ENCODE measurements around the gene USP47. TPM values are rescaled to one million over a fixed set of nuclear protein-coding genes. Genes with fewer than 3 reads are reported as not detected.

The USP47 gene
- total and polyA plus RNA-seq, 9 of the 15 experiments (the other 6 are each of a cell fraction or from before 2014, with no cell fraction given): 13.1 to 63.6 (median 34.7) TPM

- no peak for TF ChIP-seq SNAPC5 (CRISPR knock-in tag; IDR thresholded peaks at IDR 0.05)
- no peak for TF ChIP-seq NEUROD1 (IDR thresholded peaks at IDR 0.05; ENCODE audit: borderline replicate concordance, low read depth, low read length, partially characterized antibody)
- no peak for TF ChIP-seq SOX6 (IDR thresholded peaks at IDR 0.05)
- TF ChIP-seq ZNF780A (CRISPR knock-in tag; IDR thresholded peaks at IDR 0.05): no peak
- TF ChIP-seq, protein P1, sequence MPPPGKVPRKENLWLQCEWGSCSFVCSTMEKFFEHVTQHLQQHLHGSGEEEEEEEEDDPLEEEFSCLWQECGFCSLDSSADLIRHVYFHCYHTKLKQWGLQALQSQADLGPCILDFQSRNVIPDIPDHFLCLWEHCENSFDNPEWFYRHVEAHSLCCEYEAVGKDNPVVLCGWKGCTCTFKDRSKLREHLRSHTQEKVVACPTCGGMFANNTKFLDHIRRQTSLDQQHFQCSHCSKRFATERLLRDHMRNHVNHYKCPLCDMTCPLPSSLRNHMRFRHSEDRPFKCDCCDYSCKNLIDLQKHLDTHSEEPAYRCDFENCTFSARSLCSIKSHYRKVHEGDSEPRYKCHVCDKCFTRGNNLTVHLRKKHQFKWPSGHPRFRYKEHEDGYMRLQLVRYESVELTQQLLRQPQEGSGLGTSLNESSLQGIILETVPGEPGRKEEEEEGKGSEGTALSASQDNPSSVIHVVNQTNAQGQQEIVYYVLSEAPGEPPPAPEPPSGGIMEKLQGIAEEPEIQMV (tag; conservative IDR thresholded peaks at IDR 0.05; ENCODE audit: low read depth): no peak
- no peak for TF ChIP-seq MTA2 (IDR thresholded peaks at IDR 0.05; ENCODE audit: low read depth)
- no peak for TF ChIP-seq GABPB2 (CRISPR knock-in tag; conservative IDR thresholded peaks at IDR 0.05)
- no peak for TF ChIP-seq ZFP91 (CRISPR knock-in tag; IDR thresholded peaks at IDR 0.05)
- TF ChIP-seq SUPT5H (IDR thresholded peaks at IDR 0.05): peak; percentile 93
- no peak for TF ChIP-seq ILK (tag; IDR thresholded peaks at IDR 0.05; ENCODE audit: borderline replicate concordance, low read depth)
- TF ChIP-seq, protein P2, sequence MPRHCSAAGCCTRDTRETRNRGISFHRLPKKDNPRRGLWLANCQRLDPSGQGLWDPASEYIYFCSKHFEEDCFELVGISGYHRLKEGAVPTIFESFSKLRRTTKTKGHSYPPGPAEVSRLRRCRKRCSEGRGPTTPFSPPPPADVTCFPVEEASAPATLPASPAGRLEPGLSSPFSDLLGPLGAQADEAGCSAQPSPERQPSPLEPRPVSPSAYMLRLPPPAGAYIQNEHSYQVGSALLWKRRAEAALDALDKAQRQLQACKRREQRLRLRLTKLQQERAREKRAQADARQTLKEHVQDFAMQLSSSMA (CRISPR knock-in tag; IDR thresholded peaks at IDR 0.05): no peak
- TF ChIP-seq TBP (optimal IDR thresholded peaks at IDR 0.05; ENCODE audit: low read depth, low read length): peak; percentile 84
- no peak for TF ChIP-seq CBX8 (IDR thresholded peaks at IDR 0.05; ENCODE audit: borderline replicate concordance, extremely low read depth, low read depth, low read length, poor library complexity, severe bottlenecking)
- 0 out of 2 replicates have a peak, but pooled peaks have one; percentile 28 for TF ChIP-seq ZNF444 (CRISPR knock-in tag; IDR thresholded peaks at IDR 0.05)
- no peak for TF ChIP-seq SIRT6 (IDR thresholded peaks at IDR 0.05; ENCODE audit: low read depth, low read length)
- TF ChIP-seq, protein P3, sequence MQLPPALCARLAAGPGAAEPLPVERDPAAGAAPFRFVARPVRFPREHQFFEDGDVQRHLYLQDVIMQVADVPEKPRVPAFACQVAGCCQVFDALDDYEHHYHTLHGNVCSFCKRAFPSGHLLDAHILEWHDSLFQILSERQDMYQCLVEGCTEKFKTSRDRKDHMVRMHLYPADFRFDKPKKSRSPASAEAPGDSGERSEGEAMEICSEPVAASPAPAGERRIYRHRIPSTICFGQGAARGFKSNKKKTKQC (CRISPR knock-in tag; IDR thresholded peaks at IDR 0.05): 0 out of 2 replicates have a peak, but pooled peaks have one; percentile 86
- TF ChIP-seq PREB (CRISPR knock-in tag; IDR thresholded peaks at IDR 0.05): no peak
- no peak for TF ChIP-seq TCF7L2 (IDR thresholded peaks at IDR 0.05; ENCODE audit: low read depth, low read length)
- TF ChIP-seq TARDBP (IDR thresholded peaks at IDR 0.05): no peak
- TF ChIP-seq ZNF79 (CRISPR knock-in tag; IDR thresholded peaks at IDR 0.05; ENCODE audit: low read depth): no peak
Measured at GRCh38 chr11:11841723-11842420, at the start of gene USP47 (continued).
